HG03139 (cell line): ENCODE measurements around the gene ZNF76.
"Not testable (repeated sequence)": the region's sequence is repeated elsewhere in the genome, so short reads cannot be mapped to it uniquely, and the experiment has no call there.

Experiments used
- ATAC-seq: cut with Tn5 transposase; IDR thresholded peaks from one replicate; pipeline ENCODE4 v1.9.1; 2021; ENCODE audit not compliant: unreplicated experiment

ZNF76 gene

GRCh38 chr6:35297601-35298481 is 38.3 kb downstream of the ZNF76 start, which contains the start of gene DEF6:
Gene DEF6, plus strand, starts transcription at chr6:35297818. Its CDS starts 39 bp downstream, at chr6:35297857.
- ATAC-seq, result peak; percentile 77

GRCh38 chr6:35298625-35299140 is 39.1 kb downstream of the ZNF76 start:
- no peak for ATAC-seq

- no peak for ATAC-seq
Observed at GRCh38 chr6:35299674-35300073, 40.1 kb downstream of the ZNF76 start.

- ATAC-seq, result no peak
Observed at GRCh38 chr6:35300848-35301247, 41.3 kb downstream of the ZNF76 start.

GRCh38 chr6:35302604-35303241 is 43.2 kb downstream of the ZNF76 start:
- ATAC-seq, result peak; percentile 71

GRCh38 chr6:35304299-35304698 is 44.8 kb downstream of the ZNF76 start:
- ATAC-seq, result no peak

- no peak for ATAC-seq
Observed at GRCh38 chr6:35305117-35305516, 45.6 kb downstream of the ZNF76 start.

- not testable (repeated sequence) for ATAC-seq
Observed at GRCh38 chr6:35307138-35307537, 47.6 kb downstream of the ZNF76 start.

GRCh38 chr6:35308543-35308942 is 49.0 kb downstream of the ZNF76 start:
- ATAC-seq, result not testable (repeated sequence)

- no peak for ATAC-seq
Observed at GRCh38 chr6:35309611-35310264, 50.2 kb downstream of the ZNF76 start.

GRCh38 chr6:35310265-35310831 is 50.8 kb downstream of the ZNF76 start:
- no peak for ATAC-seq

- ATAC-seq, result no peak
Observed at GRCh38 chr6:35311390-35312075, 52.0 kb downstream of the ZNF76 start.

- ATAC-seq, result no peak
Observed at GRCh38 chr6:35312076-35312800, 52.7 kb downstream of the ZNF76 start.

GRCh38 chr6:35312807-35313206 is 53.3 kb downstream of the ZNF76 start:
- no peak for ATAC-seq

GRCh38 chr6:35317483-35318195 is 58.1 kb downstream of the ZNF76 start:
- no peak for ATAC-seq

GRCh38 chr6:35318196-35319171 is 58.9 kb downstream of the ZNF76 start:
- no peak for ATAC-seq

- ATAC-seq, result no peak
Observed at GRCh38 chr6:35319346-35320030, 60.0 kb downstream of the ZNF76 start.

- no peak for ATAC-seq
Observed at GRCh38 chr6:35320031-35320410, 60.5 kb downstream of the ZNF76 start.
